HCT116 (cell line): ENCODE data around the gene PML. TPM values are rescaled to one million over a fixed set of nuclear protein-coding genes. Genes with fewer than 3 reads are reported as not detected.

Experiments used
- ATAC-seq: fragments of 200-7000 bp; cut with Tn5 transposase; 2 replicates; pipeline ENCODE4 v1.9.1; 2020; ENCODE audit warnings: mild to moderate bottlenecking, moderate library complexity
- BruUV-seq: library from RNA; stranded (reverse); fragments of 400-500 nt; replicated peaks from 2 replicates; lab custom pipeline; 2021; lab: Mats Ljungman, UMichigan
- CTCF ChIA-PET: fragments of 300-600 bp; sonication (Branson Sonifier 250); formaldehyde crosslinking; loops from one replicate; lab custom pipeline; 2021; ENCODE audit warnings: antibody characterized with exemption; lab: Charles Lee
- POLR2A ChIA-PET: fragments of 300-600, 350-600 bp; sonication (Branson Sonifier 250); formaldehyde crosslinking; loops from one replicate; lab custom pipeline; 2021; ENCODE audit warnings: antibody characterized with exemption; lab: Charles Lee
- RAD21 ChIA-PET, 2 experiments: fragments of 300-600 bp; sonication (Branson Sonifier 250); formaldehyde crosslinking; loops; one replicate each; lab custom pipeline; 2023; ENCODE audit warnings: low total read pairs in 2 of 2; ENCODE audit not compliant: uncharacterized antibody in 2 of 2, unreplicated experiment in 2 of 2, low non-redundant PET in 1 of 2; lab: Charles Lee
- DNase-seq: peaks from one replicate; pipeline ENCODE4 v3.0.0-alpha.2; 2010; ENCODE audit warnings: low read depth, low spot score
- H2AFZ ChIP-seq: fragments of 200-600 bp; shearing (Covaris generic), sonication (generic); 2 replicates; pipeline ENCODE4 v1.6.1; 2017; ENCODE audit warnings: low read depth, mixed run types, mixed read lengths, antibody characterized with exemption, low read length; ENCODE audit not compliant: poor library complexity, severe bottlenecking
- H3K27ac ChIP-seq: 2 replicates; pipeline ENCODE4 v1.5.1; 2012; ENCODE audit warnings: low read depth, low read length
- H3K27me3 ChIP-seq: fragments of 200-600 bp; sonication (generic); 2 replicates; pipeline ENCODE4 v1.6.1; 2016; ENCODE audit warnings: mixed run types, low read length, mixed read lengths; ENCODE audit not compliant: insufficient read depth
- H3K36me3 ChIP-seq, 2 experiments: fragments of 200-500 bp in 1 of 2; fragments of 200-600 bp in 1 of 2; sonication (Bioruptor generic) in 1 of 2; sonication (generic) in 1 of 2; 2 replicates each; pipeline versions ENCODE4 v1.5.1 to v1.6.1; 2014 to 2016; ENCODE audit warnings: low read length in 2 of 2, inconsistent platforms in 1 of 2, mixed read lengths in 1 of 2, mixed run types in 1 of 2; ENCODE audit not compliant: insufficient read depth in 2 of 2, control insufficient read depth in 1 of 2
- H3K4me1 ChIP-seq, 2 experiments: fragments of 200-600 bp in 1 of 2; sonication (generic) in 1 of 2; 2 replicates each; pipeline versions ENCODE4 v1.5.1 to v1.6.1; 2012 to 2017; ENCODE audit warnings: low read length in 2 of 2, inconsistent platforms in 1 of 2, mild to moderate bottlenecking in 1 of 2, mixed read lengths in 1 of 2, mixed run types in 1 of 2, moderate library complexity in 1 of 2; ENCODE audit not compliant: insufficient read depth in 2 of 2, control insufficient read depth in 1 of 2
- H3K4me2 ChIP-seq: fragments of 200-600 bp; sonication (generic); 2 replicates; pipeline ENCODE4 v1.6.1; 2017; ENCODE audit warnings: mixed run types, low read length, mixed read lengths
- H3K4me3 ChIP-seq, 2 experiments: fragments of 200-600 bp in 1 of 2; sonication (generic) in 1 of 2; replicated peaks in 1 of 2; 2 replicates each; pipeline ENCODE4 v1.5.1; 2011 to 2016; ENCODE audit warnings: low read length in 2 of 2, control low read depth in 1 of 2, low read depth in 1 of 2, mild to moderate bottlenecking in 1 of 2, mixed read lengths in 1 of 2, mixed run types in 1 of 2
- H3K79me2 ChIP-seq: fragments of 200-600 bp; sonication (generic); 2 replicates; pipeline ENCODE4 v1.6.1; 2017; ENCODE audit warnings: mild to moderate bottlenecking, mixed run types, low read length, moderate library complexity, mixed read lengths; ENCODE audit not compliant: insufficient read depth
- H3K9ac ChIP-seq: fragments of 200-600 bp; sonication (generic); 2 replicates; pipeline ENCODE4 v1.6.1; 2016; ENCODE audit warnings: low read length, mixed read lengths
- H3K9me2 ChIP-seq: fragments of 200-600 bp; sonication (generic), shearing (Covaris generic); 2 replicates; pipeline ENCODE4 v1.6.1; 2017; ENCODE audit warnings: mixed run types, mild to moderate bottlenecking, moderate library complexity; ENCODE audit not compliant: insufficient read depth
- H3K9me3 ChIP-seq, 2 experiments: fragments of 200-500 bp in 1 of 2; fragments of 200-600 bp in 1 of 2; sonication (Bioruptor generic) in 1 of 2; sonication (generic) in 1 of 2; 2 replicates each; pipeline ENCODE4 v1.6.1; 2014 to 2017; ENCODE audit warnings: low read length in 2 of 2, mixed read lengths in 2 of 2, inconsistent platforms in 1 of 2, low read depth in 1 of 2, mild to moderate bottlenecking in 1 of 2, mixed run types in 1 of 2, moderate library complexity in 1 of 2; ENCODE audit not compliant: control insufficient read depth in 1 of 2, insufficient read depth in 1 of 2
- H4K20me1 ChIP-seq: fragments of 200-600 bp; sonication (generic), shearing (Covaris generic); 2 replicates; pipeline ENCODE4 v1.6.1; 2017; ENCODE audit warnings: mixed run types, mild to moderate bottlenecking, moderate library complexity; ENCODE audit not compliant: insufficient read depth
- CBX3 ChIP-seq: IDR thresholded peaks from 2 replicates; pipeline ENCODE4 v1.6.1; 2012; ENCODE audit warnings: low read depth
- CEBPB ChIP-seq: IDR thresholded peaks from 2 replicates; pipeline ENCODE4 v1.6.1; 2012; ENCODE audit warnings: low read depth
- EGR1 ChIP-seq: IDR thresholded peaks from 2 replicates; pipeline ENCODE4 v1.6.1; 2012; ENCODE audit warnings: low read depth
- ELF1 ChIP-seq: IDR thresholded peaks from 2 replicates; pipeline ENCODE4 v1.6.1; 2012; ENCODE audit warnings: low read depth, borderline replicate concordance
- EZH2 ChIP-seq: fragments of 200-600 bp; sonication (generic); IDR thresholded peaks from 2 replicates; pipeline ENCODE4 v1.6.1; 2017; ENCODE audit warnings: antibody characterized with exemption, mixed run types
- EZH2phosphoT487 ChIP-seq: fragments of 200-600 bp; IDR thresholded peaks from 2 replicates; pipeline ENCODE4 v1.6.1; 2018; ENCODE audit warnings: antibody characterized with exemption, borderline replicate concordance
- FOSL1 ChIP-seq: IDR thresholded peaks from 2 replicates; pipeline ENCODE4 v1.6.1; 2012; ENCODE audit warnings: low read depth
- JUND ChIP-seq: IDR thresholded peaks from 2 replicates; pipeline ENCODE4 v1.6.1; 2012
- POLR2A ChIP-seq: IDR thresholded peaks from 2 replicates; pipeline ENCODE4 v1.7.0; 2011; ENCODE audit warnings: borderline replicate concordance; ENCODE audit not compliant: insufficient read depth, insufficient read length; ENCODE audit errors: extremely low read depth
- POLR2AphosphoS5 ChIP-seq: IDR thresholded peaks from 2 replicates; pipeline ENCODE4 v1.6.1; 2011; ENCODE audit warnings: mild to moderate bottlenecking, low read depth, low read length, moderate library complexity
- RAD21 ChIP-seq: IDR thresholded peaks from 2 replicates; pipeline ENCODE4 v1.6.1; 2012; ENCODE audit warnings: low read depth, mild to moderate bottlenecking
- SP1 ChIP-seq: IDR thresholded peaks from 2 replicates; pipeline ENCODE4 v1.6.1; 2012; ENCODE audit warnings: low read depth
- SRF ChIP-seq: IDR thresholded peaks from 2 replicates; pipeline ENCODE4 v1.6.1; 2012; ENCODE audit warnings: low read depth
- TCF7L2 ChIP-seq: IDR thresholded peaks from 2 replicates; pipeline ENCODE4 v1.7.0; 2011; ENCODE audit warnings: borderline replicate concordance, inconsistent platforms; ENCODE audit not compliant: insufficient read depth, insufficient read length; ENCODE audit errors: extremely low read depth
- ZFX ChIP-seq: fragments of 450-650 bp; IDR thresholded peaks from 2 replicates; pipeline ENCODE4 v1.6.1; 2017
- intact Hi-C: fragments of 100-400 bp; cut with micrococcal nuclease; formaldehyde crosslinking; loops from 2 replicates; pipeline ENCODE4 v1.10.0; 2022
- total RNA-seq: library from RNA; stranded (reverse); gene quantifications from one replicate; pipeline ENCODE4 v1.2.1, GENCODE V29; 2021; ENCODE audit not compliant: unreplicated experiment
- TF ChIP-seq, protein P1 (sequence below): IDR thresholded peaks from 2 replicates; pipeline ENCODE4 v1.6.1; 2011; ENCODE audit warnings: mild to moderate bottlenecking, low read length, moderate library complexity; ENCODE audit not compliant: insufficient replicate concordance; ENCODE audit errors: extremely low read depth
- TF ChIP-seq, protein P2 (sequence below): IDR thresholded peaks from 2 replicates; pipeline ENCODE4 v1.6.1; 2012
- TF ChIP-seq, protein P3 (sequence below): IDR thresholded peaks from 2 replicates; pipeline ENCODE4 v1.6.1; 2012

Gene PML
- total RNA-seq, 1 experiment from 2014 or later, result 28.1 TPM

DNA sequence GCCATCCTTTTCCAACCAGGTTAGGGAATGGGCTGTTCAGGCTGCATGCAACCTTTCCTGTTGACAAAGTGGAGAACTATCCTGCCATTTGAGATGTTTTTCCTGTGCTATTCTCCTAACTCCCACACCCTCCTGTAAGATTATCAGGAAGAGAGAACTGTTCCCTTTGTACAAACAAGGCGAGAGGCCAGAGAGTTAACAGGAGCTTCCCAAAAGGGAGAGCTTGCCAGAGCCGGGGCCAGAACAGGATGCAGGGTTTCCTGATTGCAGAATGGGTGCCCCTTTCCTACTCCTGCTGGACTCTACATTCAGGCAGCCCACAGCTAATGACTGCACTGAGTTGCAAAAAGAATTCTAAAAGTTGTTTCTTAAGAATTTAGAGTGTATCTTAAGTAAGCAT, 17.1 kb downstream of the PML start:
- POLR2A ChIA-PET, result no interaction called here
- intact Hi-C loops, result loop anchor here (10.0 kb wide), 1 partner anchor 733 kb away; the partner anchor contains the start of gene CYP1A2
- H3K4me2 ChIP-seq, result no peak overlapping the region

GRCh38 chr15:74013374-74013894, 18.9 kb downstream of the PML start:
- Histone ChIP-seq H3K9ac (no peak overlapping the region), H3K79me2 (0 out of 2 replicates have a peak, but pooled peaks cover 5% of the 10 kb centered on the region), H3K36me3 (no peaks in the 10 kb centered on the region), H3K4me3 (no peak overlapping the region), H2AFZ (no peak overlapping the region), H3K9me2 (no peaks in the 10 kb centered on the region), H3K4me2 (no peak overlapping the region), H3K27ac (no peak overlapping the region), H3K4me1 (no peaks in the 10 kb centered on the region; a peak in 1 of 4 replicates), H4K20me1 (no peaks in the 10 kb centered on the region), H3K9me3 (peaks cover 0 to 6% of the 10 kb centered on the region in 2 experiments; a peak in 1 of 4 replicates), H3K27me3 (no peaks in the 10 kb centered on the region)
- ChIA-PET POLR2A (no interaction called here), RAD21 (no interaction called here), CTCF (interaction anchor here (1.2 kb wide), 2 partner anchors 35 to 41 kb away, joined by 3 to 6 read pairs; no protein-coding TSS in a partner anchor)
- intact Hi-C loops, result loop anchor here (10.0 kb wide), 1 partner anchor 731 kb away; the partner anchor contains the start of gene CYP1A2
- DNase-seq, result no peak
- ATAC-seq, result no peak
- TF ChIP-seq TCF7L2 (no peak), POLR2AphosphoS5 (no peak), CEBPB (no peak), ZFX (no peak), CBX3 (no peak), FOSL1 (no peak), RAD21 (no peak), EGR1 (no peak), SRF (no peak), JUND (no peak), POLR2A (no peak), SP1 (no peak), EZH2phosphoT487 (no peak), EZH2 (no peak), ELF1 (no peak)
- TF ChIP-seq, protein P1, sequence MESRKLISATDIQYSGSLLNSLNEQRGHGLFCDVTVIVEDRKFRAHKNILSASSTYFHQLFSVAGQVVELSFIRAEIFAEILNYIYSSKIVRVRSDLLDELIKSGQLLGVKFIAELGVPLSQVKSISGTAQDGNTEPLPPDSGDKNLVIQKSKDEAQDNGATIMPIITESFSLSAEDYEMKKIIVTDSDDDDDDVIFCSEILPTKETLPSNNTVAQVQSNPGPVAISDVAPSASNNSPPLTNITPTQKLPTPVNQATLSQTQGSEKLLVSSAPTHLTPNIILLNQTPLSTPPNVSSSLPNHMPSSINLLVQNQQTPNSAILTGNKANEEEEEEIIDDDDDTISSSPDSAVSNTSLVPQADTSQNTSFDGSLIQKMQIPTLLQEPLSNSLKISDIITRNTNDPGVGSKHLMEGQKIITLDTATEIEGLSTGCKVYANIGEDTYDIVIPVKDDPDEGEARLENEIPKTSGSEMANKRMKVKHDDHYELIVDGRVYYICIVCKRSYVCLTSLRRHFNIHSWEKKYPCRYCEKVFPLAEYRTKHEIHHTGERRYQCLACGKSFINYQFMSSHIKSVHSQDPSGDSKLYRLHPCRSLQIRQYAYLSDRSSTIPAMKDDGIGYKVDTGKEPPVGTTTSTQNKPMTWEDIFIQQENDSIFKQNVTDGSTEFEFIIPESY, result no peak
- TF ChIP-seq, protein P2, sequence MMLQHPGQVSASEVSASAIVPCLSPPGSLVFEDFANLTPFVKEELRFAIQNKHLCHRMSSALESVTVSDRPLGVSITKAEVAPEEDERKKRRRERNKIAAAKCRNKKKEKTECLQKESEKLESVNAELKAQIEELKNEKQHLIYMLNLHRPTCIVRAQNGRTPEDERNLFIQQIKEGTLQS, result no peak
- TF ChIP-seq, protein P3, sequence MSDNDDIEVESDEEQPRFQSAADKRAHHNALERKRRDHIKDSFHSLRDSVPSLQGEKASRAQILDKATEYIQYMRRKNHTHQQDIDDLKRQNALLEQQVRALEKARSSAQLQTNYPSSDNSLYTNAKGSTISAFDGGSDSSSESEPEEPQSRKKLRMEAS, result no peak
- BruUV-seq, result no TSS peak

More for the DNA sequence above, 17.1 kb downstream of the PML start:
- BruUV-seq, result no TSS peak
- DNase-seq, result no peak
- H3K9ac ChIP-seq, result no peak overlapping the region
- H2AFZ ChIP-seq, result no peak overlapping the region
- ChIA-PET RAD21 (no interaction called here), CTCF (no interaction called here)
- H3K79me2 ChIP-seq, result 0 out of 2 replicates have a peak, but pooled peaks cover 5% of the 10 kb centered on the region
- ATAC-seq, result no peak
- H3K36me3 ChIP-seq, result no peaks in the 10 kb centered on the region
- no peaks in the 10 kb centered on the region for H3K9me2 ChIP-seq
- no peaks in the 10 kb centered on the region for H3K27me3 ChIP-seq
- H3K4me3 ChIP-seq, result no peak overlapping the region
- peaks cover 0 to 6% of the 10 kb centered on the region in 2 experiments; a peak in 1 of 4 replicates for H3K9me3 ChIP-seq
- no peak overlapping the region for H3K27ac ChIP-seq
- no peaks in the 10 kb centered on the region; a peak in 1 of 4 replicates for H3K4me1 ChIP-seq
- no peak for TF ChIP-seq RAD21
- H4K20me1 ChIP-seq, result no peaks in the 10 kb centered on the region
